ENCODE results near the gene CCL2. TPM values are rescaled to one million over a fixed set of nuclear protein-coding genes. Genes with fewer than 3 reads are reported as not detected.

Gene CCL2
- total RNA-seq, 1 experiment from 2014 or later: 3.9 TPM

- H3K4me3 ChIP-seq (ENCODE audit: low read depth, low read length, poor library complexity, severe bottlenecking): no peak overlapping the region
- H3K27me3 ChIP-seq (replicated peaks; ENCODE audit: insufficient read depth, low read depth, low read length, poor library complexity): no peaks in the 10 kb centered on the region
- H3K9me3 ChIP-seq (ENCODE audit: low read depth, low read length, poor library complexity, severe bottlenecking): no peaks in the 10 kb centered on the region
- intact Hi-C loops (cut with micrococcal nuclease; ENCODE audit: unreplicated experiment): no loop called here
- POLR2A ChIA-PET (ENCODE audit: low non-redundant PET): no interaction called here
- DNase-seq (ENCODE audit: low spot score): no peak
- TF ChIP-seq EZH2 (IDR thresholded peaks at IDR 0.05; ENCODE audit: borderline replicate concordance, low read depth, low read length, poor library complexity, severe bottlenecking) (no peak), CTCF (conservative IDR thresholded peaks at IDR 0.05; ENCODE audit: low read depth, low read length) (no peak)
- H3K36me3 ChIP-seq (ENCODE audit: insufficient read depth, low read length, poor library complexity, severe bottlenecking): no peaks in the 10 kb centered on the region
- H3K27ac ChIP-seq (ENCODE audit: low read depth, low read length, poor library complexity, severe bottlenecking): no peak overlapping the region
- CTCF ChIA-PET: no interaction called here
- H3K4me1 ChIP-seq (ENCODE audit: insufficient read depth, low read length, poor library complexity, severe bottlenecking): no peaks in the 10 kb centered on the region
- BruUV-seq (replicated peaks): no TSS peak
Observed at GRCh38 chr17:34283571-34283970, 28.5 kb downstream of the CCL2 start.

- no peak within 1 kb of the TSS for H3K4me3 ChIP-seq (ENCODE audit: low read depth, low read length, poor library complexity, severe bottlenecking)
- DNase-seq (ENCODE audit: low spot score): no peak
- no peaks in the 10 kb centered on the region for H3K9me3 ChIP-seq (ENCODE audit: low read depth, low read length, poor library complexity, severe bottlenecking)
- ChIA-PET POLR2A (ENCODE audit: low non-redundant PET) (no interaction called here), CTCF (no interaction called here)
- H3K4me1 ChIP-seq (ENCODE audit: insufficient read depth, low read length, poor library complexity, severe bottlenecking): no peaks in the 10 kb centered on the region
- no TSS peak for BruUV-seq (replicated peaks)
- H3K27ac ChIP-seq (ENCODE audit: low read depth, low read length, poor library complexity, severe bottlenecking): no peak within 1 kb of the TSS
- no peak for TF ChIP-seq CTCF (conservative IDR thresholded peaks at IDR 0.05; ENCODE audit: low read depth, low read length)
- intact Hi-C loops (cut with micrococcal nuclease; ENCODE audit: unreplicated experiment): no loop called here
- H3K36me3 ChIP-seq (ENCODE audit: insufficient read depth, low read length, poor library complexity, severe bottlenecking): no peaks in the 10 kb centered on the region
- H3K27me3 ChIP-seq (replicated peaks; ENCODE audit: insufficient read depth, low read depth, low read length, poor library complexity): no peaks in the 10 kb centered on the region
Observed at GRCh38 chr17:34285286-34285792, 30.3 kb downstream of the CCL2 start, which contains the start of gene CCL11. CCL11 (plus strand) TSS chr17:34285742; CDS start chr17:34285809, 67 bp downstream.

GRCh38 chr17:34287875-34288274 lies 32.8 kb downstream of the CCL2 start:
- Histone ChIP-seq H3K27me3 (replicated peaks; ENCODE audit: insufficient read depth, low read depth, low read length, poor library complexity) (no peaks in the 10 kb centered on the region), H3K4me1 (ENCODE audit: insufficient read depth, low read length, poor library complexity, severe bottlenecking) (no peaks in the 10 kb centered on the region), H3K36me3 (ENCODE audit: insufficient read depth, low read length, poor library complexity, severe bottlenecking) (no peaks in the 10 kb centered on the region), H3K27ac (ENCODE audit: low read depth, low read length, poor library complexity, severe bottlenecking) (no peak overlapping the region), H3K9me3 (ENCODE audit: low read depth, low read length, poor library complexity, severe bottlenecking) (no peaks in the 10 kb centered on the region), H3K4me3 (ENCODE audit: low read depth, low read length, poor library complexity, severe bottlenecking) (no peak overlapping the region)
- no peak for DNase-seq (ENCODE audit: low spot score)
- ChIA-PET POLR2A (ENCODE audit: low non-redundant PET) (no interaction called here), CTCF (no interaction called here)
- no TSS peak for BruUV-seq (replicated peaks)
- TF ChIP-seq CTCF (conservative IDR thresholded peaks at IDR 0.05; ENCODE audit: low read depth, low read length) (no peak), EZH2 (IDR thresholded peaks at IDR 0.05; ENCODE audit: borderline replicate concordance, low read depth, low read length, poor library complexity, severe bottlenecking) (no peak)
- intact Hi-C loops (cut with micrococcal nuclease; ENCODE audit: unreplicated experiment): no loop called here
